Placental pericyte (primary cell): Measurements from ENCODE around the gene GPATCH1. TPM values are rescaled to one million over a fixed set of nuclear protein-coding genes. Genes with fewer than 3 reads are reported as not detected.

Experiments used
- small RNA-seq: library from RNA; depleted of rRNA; stranded (forward); fragments of <200 nt; gene quantifications from one replicate; pipeline ENCODE3, GENCODE V24; 2012; ENCODE audit warnings: low replicate concordance
- total RNA-seq: library from RNA; depleted of rRNA; stranded (reverse); fragments of >200 nt; gene quantifications from 2 replicates; pipeline ENCODE4 v1.2.3, GENCODE V29; 2012

Gene GPATCH1, protein sequence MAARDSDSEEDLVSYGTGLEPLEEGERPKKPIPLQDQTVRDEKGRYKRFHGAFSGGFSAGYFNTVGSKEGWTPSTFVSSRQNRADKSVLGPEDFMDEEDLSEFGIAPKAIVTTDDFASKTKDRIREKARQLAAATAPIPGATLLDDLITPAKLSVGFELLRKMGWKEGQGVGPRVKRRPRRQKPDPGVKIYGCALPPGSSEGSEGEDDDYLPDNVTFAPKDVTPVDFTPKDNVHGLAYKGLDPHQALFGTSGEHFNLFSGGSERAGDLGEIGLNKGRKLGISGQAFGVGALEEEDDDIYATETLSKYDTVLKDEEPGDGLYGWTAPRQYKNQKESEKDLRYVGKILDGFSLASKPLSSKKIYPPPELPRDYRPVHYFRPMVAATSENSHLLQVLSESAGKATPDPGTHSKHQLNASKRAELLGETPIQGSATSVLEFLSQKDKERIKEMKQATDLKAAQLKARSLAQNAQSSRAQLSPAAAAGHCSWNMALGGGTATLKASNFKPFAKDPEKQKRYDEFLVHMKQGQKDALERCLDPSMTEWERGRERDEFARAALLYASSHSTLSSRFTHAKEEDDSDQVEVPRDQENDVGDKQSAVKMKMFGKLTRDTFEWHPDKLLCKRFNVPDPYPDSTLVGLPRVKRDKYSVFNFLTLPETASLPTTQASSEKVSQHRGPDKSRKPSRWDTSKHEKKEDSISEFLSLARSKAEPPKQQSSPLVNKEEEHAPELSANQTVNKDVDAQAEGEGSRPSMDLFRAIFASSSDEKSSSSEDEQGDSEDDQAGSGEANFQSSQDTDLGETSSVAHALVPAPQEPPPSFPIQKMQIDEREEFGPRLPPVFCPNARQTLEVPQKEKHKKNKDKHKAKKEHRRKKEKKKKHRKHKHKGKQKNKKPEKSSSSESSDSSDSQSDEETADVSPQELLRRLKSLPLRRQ
- 5.4 and 7.7 TPM in 2 replicates for total RNA-seq

DNA sequence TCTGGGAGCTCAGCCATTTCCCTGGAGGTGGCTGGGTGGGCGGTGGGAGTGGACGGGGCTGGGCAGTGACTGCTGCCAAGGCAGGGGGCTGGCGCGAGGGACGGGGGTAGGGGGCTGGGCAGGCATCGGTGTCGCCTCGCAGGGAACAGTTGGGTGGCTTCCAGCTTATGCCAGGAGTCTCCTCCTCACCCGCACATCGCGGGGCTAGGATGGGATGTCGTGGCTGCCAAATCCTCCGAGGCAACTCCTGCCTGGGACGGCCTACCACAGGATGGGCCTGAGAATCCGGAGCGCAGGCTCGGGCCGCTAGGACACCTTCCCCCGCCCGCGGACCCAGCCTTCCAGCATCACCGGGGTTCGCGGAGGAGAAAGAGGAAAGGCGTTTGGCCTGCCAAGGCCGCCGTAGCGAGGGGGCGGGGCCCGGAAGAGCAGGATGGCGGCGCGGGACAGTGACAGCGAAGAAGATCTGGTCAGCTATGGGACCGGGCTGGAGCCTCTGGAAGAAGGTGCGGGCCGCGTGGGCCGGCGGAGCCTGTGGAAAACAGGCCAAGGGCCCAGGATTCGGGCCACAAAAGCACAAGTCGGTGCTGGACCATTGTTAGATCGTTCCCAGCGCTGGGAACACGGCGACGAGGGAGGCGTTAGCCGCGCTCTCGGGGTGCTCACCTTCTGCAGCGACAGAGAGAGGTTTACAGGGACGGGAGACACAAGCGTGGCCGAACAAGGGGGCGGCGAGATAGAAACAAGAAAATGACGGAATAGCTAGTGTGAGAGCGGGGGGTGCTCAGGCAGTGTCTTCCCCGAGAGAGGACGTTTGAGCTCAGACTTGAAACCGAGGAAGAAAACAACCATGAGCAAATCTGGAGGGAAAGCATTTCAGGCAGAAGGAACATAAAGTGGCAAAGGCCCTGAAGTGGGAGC is at the start of gene GPATCH1:
TSS of gene GPATCH1 (plus strand) at position 421 of the 921 bp plus-strand sequence. CDS start at position 434, 13 bp downstream.

DNA sequence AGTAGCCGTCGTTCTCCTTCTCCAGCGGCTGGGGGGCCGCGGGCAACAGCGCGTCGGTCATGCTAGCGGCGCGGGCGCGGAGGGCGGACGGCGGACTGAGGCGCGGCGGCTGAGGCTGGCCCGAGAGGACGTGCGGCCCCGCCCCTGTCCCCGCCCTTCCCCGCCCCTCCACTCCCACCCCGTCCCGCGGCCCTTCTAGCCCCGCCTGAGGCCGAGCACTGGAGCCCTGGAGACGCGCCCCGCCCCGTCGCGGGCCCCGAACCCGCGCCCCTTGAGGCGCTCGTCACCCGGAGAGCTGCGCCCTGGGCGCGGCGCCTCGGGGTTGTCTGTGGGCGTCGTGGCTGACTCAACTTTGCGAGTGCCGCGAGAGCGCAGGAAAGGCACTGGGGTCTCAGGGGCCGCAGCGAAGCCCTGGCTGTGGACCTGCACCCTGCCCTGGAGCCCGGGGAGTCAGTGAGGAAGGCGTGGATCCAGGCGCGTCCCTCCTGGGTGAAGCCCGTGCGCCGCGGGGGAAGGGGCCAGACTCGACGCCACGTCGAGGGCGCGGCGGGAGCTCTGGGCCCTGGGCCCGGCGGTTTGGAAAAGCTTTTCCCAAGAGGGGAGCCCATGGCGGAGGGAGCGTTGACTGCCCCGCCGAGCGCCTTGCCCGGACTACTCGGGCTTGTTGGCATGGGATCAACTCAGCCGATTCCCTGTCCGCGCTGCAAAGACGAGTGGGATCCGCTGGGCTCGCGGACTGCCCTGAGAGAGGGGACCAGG is 16.0 kb upstream of the GPATCH1 start, which contains the start of gene RHPN2:
TSS of gene RHPN2 (minus strand) at position 97 of the 759 bp plus-strand sequence. CDS start at position 61, 36 bp downstream.

DNA sequence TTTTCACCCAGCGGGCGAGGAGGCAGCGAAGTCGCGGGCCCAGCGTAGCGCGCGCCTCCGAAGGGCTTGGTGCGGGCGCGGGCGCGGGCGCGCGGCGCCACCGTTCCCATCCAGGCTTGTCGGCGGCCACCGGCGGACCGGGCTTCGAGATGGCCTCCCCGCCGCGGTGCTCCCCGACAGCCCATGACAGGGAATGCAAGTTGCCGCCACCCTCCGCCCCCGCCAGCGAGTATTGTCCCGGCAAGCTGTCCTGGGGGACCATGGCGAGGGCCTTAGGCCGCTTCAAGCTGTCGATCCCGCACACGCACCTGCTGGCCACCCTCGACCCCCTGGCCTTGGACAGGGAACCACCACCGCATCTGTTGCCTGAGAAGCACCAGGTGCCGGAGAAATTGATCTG is 51.0 kb downstream of the GPATCH1 start, which contains the start of gene WDR88:
TSS of gene WDR88 (plus strand) at position 94 of the 400 bp plus-strand sequence. CDS start at position 150, 56 bp downstream.

Small RNAs within 50 kb of the gene (small RNA-seq; reads per million reads assigned to genes)
- gene AC008521.1, result not detected
- gene AC008521.2, result not detected

Other genes starting within 250 kb of the GPATCH1 start
- not detected in 2 replicates for gene SLC7A9, start 211.4 kb upstream of the GPATCH1 start, total RNA-seq
- gene CEP89, start 109.2 kb upstream of the GPATCH1 start, total RNA-seq, result 12.7 and 32.1 TPM in 2 replicates
- gene FAAP24, start 108.9 kb upstream of the GPATCH1 start, total RNA-seq, result 1.1 and 6.2 TPM in 2 replicates
- 10.3 and 15.3 TPM in 2 replicates for gene RHPN2, start 16.3 kb upstream of the GPATCH1 start, total RNA-seq
- not detected in 2 replicates for gene WDR88, start 50.9 kb downstream of the GPATCH1 start, total RNA-seq
- gene LRP3, start 113.1 kb downstream of the GPATCH1 start, total RNA-seq, result 19.5 and 26.9 TPM in 2 replicates
- not detected in 2 replicates for gene SLC7A10, start 144.7 kb downstream of the GPATCH1 start, total RNA-seq
- gene CEBPA, start 221.4 kb downstream of the GPATCH1 start, total RNA-seq, result 0.14 and 0.66 TPM in 2 replicates